GM19452 (cell line): ENCODE measurements around the gene UTP4.

Experiments used
- ATAC-seq: cut with Tn5 transposase; IDR thresholded peaks from one replicate; pipeline ENCODE4 v1.9.1; 2021; ENCODE audit not compliant: unreplicated experiment

UTP4 gene

DNA sequence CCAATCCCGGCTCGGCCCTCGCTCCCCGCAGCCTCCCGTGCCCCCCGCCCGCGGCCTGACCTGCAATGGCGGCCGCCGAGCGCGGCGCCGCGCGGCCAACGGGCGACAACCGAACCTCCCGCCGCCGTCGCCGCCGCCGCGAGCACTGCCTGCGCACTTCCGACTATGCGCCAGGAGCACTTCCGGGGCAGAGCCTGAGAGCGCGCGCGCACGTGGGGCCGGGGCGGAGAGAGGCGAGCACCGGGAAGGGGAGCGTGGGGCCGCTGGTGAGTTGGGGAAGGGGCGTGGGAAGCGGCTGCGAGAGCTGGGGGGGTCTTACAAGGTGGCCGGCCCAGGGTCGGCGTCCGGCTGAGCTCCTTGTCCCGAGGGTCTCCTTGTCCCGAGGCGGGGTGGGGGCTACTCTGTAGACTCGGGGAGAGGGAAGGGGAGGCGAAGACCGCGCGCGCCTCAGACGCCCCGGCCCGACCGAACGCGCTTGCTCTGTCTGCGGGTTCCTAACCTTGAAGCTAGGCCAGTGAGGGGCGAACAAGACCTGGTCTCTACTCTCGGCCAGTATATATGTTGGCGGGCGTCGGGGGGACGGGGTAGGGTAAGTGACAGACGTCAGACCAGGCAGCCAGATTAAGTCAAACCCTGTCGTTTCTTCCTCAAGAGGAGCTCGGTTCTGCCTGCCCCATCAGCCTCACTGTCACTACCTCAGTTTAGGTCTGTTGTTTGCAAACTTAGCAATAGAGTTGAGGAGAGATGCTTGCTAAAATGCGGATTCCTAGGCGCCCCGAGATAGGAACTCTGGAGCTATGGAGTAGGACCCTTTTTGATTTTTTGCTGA lies at the start of gene UTP4, which contains the start of gene CHTF8:
Gene UTP4 (plus strand): TSS at position 226 of the 829 bp plus-strand sequence. CDS start 811 bp downstream, outside the sequence.
Gene CHTF8 (minus strand): TSS at position 165 of the 829 bp plus-strand sequence. CDS start 11,130 bp downstream, outside the sequence.
- peak; percentile 93 for ATAC-seq

- no peak for ATAC-seq
These were observed 49.0 kb upstream of the UTP4 start for GRCh38 chr16:69083306-69083941.

GRCh38 chr16:69084289-69084688 lies 48.2 kb upstream of the UTP4 start:
- ATAC-seq, result no peak

DNA sequence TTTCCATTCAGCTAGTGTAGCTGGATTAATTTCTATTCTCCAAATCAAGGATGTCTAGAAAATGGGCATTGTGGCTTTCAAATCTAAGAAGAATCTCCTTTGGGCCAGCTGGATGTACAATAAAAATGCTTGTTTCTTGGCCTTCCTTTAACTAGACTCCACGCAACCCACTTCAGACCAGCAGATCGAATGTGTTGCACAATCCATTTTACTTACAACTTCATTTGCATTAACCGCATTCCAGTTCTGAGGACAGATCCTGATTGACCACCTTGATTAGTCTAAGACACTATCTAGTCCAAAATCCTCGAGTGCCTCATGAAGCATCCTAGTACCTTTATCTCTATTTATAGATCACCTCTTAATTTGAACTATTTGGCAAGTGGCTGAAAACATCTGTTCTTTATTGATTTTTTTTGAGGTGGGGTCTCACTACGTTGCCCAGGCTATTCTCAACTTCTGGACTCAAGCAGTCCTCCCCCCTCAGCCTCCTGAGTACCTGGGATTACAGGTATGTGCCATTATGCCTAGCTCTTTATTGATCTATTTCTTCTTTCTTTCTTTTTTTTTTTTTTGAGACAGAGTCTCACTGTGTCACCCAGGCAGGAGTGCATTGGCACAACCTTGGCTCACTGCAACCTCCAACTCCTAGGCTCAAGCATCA lies 47.3 kb upstream of the UTP4 start:
- ATAC-seq, result no peak

DNA sequence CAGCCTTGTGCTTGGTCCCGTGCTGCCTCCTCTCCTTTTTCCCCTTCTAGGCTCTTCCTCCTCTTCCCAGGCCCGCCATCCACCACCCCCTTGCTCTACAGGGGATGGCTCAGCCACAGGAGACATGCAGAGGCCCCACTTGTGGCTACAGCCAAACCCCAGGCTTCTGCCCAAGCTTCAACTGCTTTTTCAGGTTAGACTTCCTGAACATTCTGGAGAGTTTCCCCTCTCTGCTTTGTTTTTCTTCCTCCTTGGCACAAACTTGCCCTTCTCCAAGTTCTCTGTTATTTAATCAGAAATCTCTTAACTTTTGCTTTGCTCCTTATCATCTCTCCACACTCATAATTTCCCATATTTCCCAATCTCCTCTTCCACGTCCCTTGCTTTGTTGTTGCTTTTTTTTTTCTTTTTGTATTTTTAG lies 45.3 kb upstream of the UTP4 start:
- no peak for ATAC-seq

DNA sequence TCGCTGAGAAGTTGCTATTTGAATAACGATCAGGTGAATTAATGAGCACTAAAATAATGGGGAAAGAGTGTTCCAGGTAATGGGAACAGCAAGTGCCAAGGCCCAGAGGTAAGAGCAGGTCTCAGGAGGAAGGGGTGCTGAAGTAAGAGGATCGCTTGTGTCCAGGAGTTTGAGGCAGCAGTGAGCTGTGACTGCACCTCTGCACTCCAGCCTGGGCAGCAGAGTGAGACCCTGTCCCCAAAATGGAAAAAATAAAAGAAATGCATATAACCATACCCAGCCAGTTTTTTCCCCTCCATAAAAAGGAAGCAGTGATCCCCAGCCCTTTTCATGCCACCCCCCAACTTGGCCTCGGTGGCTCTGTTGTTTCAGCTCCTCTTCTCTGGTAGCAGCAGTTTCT lies 43.8 kb upstream of the UTP4 start:
- no peak for ATAC-seq

DNA sequence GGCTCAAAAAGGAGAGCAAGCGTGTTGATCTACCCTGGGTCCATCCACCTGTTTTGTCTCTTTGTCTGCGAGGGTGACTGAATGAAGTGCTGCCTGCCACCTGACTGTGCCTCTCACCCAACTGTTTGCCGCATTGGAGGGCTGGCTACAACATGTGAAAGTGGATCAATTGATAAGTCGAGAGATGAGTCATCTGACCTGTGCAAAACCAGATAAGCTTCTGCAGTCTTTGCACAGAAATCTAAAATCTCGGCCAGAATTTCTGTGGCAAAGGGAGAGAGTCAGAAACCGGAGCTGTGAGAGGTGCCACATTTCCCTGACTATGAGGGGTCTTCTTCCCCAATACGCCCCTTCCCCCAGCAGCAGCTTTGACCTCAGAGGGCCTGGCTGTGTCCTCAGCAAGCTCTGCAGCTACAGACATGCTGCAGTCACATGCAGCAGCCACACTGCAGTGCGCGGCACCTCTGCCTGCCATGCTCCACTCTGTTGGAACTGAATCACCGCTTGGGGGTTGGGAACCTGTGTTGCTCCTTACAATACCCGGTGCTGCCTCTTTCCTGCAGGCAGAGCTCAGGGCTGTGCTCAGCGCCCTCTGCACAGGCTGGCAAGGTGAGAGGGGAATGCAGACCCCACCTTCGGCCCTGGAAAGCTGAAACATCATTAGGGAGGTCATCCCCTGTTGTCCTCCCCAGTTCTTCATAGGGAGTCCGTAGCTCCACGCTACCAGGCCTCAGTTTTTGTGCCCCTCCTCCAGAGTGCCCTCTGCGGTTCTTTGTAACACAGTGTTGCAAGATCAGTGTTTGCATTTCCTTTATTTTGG lies 43.1 kb upstream of the UTP4 start:
- no peak for ATAC-seq

DNA sequence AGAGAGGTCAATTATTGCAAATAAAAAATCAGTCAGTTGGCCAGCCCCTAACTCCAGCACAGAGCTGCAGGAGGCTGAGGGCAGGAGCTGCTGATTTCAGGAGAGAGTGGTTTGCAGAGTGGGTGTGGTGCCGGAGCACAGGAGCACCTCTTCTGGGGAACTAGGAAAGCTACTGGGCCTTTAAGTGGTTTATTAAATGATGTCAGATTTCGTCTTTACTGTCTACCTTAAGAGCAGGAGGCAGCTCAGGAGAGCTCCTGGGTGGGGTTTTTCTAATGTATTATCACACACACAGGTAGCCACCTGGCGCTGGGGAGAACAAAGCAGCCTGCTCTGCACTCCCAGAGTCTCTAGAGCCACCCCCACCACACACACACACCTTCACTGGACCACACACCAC lies 38.5 kb upstream of the UTP4 start:
- no peak for ATAC-seq

GRCh38 chr16:69094501-69094900 lies 37.9 kb upstream of the UTP4 start:
- no peak for ATAC-seq

DNA sequence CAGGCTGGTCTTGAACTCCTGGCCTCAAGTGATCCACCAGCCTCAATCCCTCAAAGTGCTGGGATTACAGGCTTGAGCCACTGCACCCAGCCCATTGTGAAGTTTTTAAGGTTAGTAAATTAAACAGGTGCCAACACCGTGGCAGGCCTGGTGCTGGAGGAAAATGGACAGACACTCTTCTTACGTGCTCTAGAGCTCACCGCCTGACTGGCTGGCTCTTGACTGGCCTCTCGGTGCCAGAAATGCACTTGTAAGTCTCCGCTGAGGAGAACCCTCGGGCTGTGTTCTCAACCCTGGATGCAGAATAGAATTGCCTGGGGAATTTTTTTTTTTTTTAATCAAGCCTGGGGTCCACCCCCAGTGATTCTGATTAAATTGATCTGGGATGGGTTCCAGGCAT lies 37.3 kb upstream of the UTP4 start:
- ATAC-seq, result no peak

- ATAC-seq, result no peak
These were observed 32.3 kb upstream of the UTP4 start for GRCh38 chr16:69100071-69100691.

DNA sequence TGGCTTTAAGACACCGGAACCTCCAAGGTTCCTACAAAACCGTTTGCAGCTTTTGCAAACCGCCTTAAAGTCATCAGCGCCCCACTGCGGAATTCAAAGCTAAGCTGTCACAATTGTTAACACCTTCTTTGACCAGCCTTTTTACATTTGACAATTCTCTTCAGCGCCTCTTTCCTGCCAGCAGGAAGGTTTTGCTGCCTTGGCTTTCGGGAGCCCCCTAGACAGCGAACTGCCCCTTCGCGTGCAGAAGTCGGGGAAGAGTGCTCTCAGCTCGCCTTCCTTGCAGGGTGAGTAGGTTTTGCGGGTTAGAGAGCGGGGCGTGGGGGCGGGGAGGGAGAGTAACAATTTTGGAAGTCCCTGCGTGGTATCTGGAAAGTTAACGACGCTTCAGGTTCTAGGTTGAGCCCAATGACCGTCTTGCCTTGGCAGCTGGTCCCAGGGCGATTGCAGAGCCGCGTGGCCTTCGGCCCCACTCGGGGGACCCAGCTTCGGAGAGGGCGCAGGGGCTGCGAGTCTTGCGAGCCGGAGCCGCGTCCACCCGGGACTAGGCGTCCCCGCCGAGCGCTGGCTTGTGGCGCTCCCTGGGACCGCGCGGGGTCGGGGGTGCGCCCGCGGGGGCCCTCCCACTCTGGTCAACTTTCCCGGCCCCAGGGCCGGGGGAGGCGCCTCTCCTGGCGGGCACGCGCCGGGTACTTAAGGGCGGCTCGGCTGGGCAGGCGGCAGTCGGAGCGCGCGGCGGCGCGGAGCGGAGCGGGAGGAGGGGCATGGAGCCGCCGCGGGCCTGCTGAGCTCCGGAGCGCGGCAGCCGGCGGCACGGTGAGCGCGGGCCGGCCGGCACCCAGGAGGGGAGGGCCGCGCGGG lies 26.7 kb upstream of the UTP4 start, which contains the start of gene HAS3:
Gene HAS3 (plus strand): TSS at position 153 of the 861 bp plus-strand sequence. CDS start 3,743 bp downstream, outside the sequence.
- ATAC-seq, result no peak

DNA sequence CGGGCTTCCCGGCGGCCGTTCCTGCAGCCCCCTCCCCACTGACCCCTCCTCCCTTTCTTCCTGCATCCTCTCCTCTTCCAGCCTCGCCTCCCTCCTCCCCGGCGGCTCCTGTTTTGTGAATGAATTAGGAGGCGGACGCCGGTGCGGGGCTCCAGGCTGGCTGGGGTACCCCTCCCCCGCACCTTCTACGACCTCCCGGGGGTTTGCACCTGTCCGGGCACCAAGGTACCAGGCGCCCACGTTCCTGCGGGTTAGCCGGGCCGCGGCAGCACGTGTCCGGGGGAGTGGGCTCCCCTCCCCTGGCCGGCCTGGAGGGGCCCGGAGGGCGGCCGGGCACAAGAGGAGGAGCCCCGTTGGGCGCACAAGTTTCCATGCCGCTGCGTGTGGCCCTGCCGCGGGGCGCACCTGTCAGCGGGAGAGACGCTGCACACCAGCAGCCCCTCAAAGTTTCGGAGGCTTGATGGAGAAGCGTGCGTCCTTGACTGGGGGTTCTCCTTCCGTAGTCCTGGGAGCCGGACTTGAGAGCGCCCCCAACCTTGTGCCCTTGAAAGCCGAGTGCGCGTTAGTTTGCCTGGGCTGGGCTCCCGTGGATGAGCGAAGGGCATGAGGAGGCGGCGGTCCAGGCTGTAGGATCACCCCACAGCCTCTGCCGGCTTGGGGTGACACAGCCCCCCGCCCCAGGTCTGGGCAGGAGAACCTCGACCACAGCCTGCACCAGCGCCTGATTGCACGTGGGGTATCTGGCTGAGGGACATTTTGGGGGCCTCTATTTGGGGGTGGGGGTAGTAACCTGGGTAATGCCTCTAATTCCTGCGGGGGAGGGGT lies 25.7 kb upstream of the UTP4 start:
- ATAC-seq, result no peak

DNA sequence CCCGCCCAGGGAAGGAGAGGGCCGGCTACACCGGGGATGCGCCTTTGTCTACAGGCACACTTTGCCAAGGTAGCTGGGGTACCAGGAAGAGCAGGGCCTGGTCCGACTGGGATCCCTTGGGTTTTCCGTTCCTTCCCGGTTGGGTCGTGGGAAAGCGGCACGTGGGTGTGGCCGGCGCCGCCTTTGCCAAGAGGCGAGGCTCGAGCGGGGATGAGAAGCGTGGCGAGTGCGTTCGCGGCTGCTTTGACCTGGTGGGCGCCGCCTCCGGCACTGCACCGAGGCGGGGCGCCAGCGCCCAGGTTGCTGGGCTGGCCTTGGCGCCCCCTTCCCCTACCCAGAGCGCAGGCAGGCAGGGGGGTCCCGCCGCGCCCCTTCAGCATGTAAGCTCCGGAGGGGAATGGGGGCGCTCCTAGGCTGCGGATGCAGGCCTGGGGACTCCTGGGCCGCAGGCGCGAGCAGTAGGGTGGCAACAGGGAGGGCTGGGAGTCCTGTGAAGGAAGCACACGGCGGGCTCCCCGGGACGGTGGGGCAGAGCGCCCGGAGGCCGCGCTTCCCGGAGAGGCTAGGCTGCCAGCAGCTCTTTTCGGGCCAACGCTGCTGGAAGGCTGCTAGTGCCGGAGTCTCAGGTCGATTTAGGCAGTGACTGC lies 25.0 kb upstream of the UTP4 start:
- ATAC-seq, result no peak

DNA sequence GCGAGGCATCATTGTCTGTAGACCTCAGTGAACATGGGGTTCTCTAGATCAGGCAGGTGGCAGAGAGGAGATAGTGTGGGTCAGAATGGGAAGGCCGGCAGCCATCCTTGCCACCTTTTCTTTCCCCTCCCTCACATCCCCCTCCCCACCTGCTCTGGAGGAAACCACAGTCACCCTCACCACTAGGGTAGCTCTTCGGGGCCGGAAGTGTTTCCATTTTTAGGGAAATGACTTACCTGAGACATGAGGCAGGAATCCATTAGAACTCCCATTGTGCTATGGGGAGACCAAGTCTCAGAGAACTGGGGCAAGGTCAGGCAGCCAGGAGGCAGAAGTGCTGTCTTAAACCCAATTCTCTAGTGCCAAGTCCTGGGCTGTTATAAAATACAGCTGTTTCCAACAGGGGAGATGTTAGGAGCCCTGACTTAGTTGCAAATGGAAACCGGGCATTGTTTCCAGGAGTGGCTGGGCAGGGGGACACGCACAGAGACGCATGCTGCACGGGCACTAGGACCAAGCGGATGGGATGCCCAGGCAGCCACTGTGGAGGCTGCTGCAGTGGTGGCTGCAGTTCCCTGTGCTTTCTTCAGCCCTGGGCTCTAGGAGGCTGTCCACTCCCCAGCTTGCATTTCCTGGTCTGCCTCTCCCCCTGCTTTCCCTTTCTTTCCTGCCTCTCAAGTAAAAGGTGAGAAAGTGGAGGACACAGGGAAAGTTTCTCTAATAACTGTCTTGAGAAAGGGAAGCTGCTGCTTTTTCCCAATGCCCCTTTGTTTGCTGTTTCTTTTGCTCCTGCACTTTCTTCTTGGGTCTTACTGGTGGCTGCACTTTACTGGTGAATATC lies 24.2 kb upstream of the UTP4 start:
- ATAC-seq, result no peak

GRCh38 chr16:69108905-69109252 lies 23.6 kb upstream of the UTP4 start:
- ATAC-seq, result no peak
